Tibial nerve (tissue), 3 donors: ENCODE results near the gene CTNNA2.

Experiments used
- CTCF ChIP-seq, 5 experiments: fragments of 200-600 bp in 3 of 5; fragments of 450-650 bp in 2 of 5; sonication (generic) in 3 of 5; IDR thresholded peaks; one replicate each; pipeline ENCODE4 v1.5.1; 2016 to 2019; ENCODE audit warnings: antibody characterized with exemption in 5 of 5, mild to moderate bottlenecking in 3 of 5, moderate library complexity in 2 of 5
- POLR2A ChIP-seq, 2 donors: fragments of 450-650 bp; IDR thresholded peaks; one replicate each; pipeline ENCODE4 v1.6.1; 2017; ENCODE audit warnings: antibody characterized with exemption in 2 of 2, mild to moderate bottlenecking in 2 of 2, moderate library complexity in 2 of 2

- TF ChIP-seq CTCF (IDR thresholded peaks at IDR 0.05) (no peak), POLR2A (IDR thresholded peaks at IDR 0.05) (no peak)
These were observed 39.8 kb downstream of the CTNNA2 start for GRCh38 chr2:79552653-79553052.
